HepG2 (cell line): ENCODE results near the gene TFB1M. TPM values are rescaled to one million over a fixed set of nuclear protein-coding genes. Genes with fewer than 3 reads are reported as not detected.
A peak's percentile ranks its signal among the peaks of the same experiment; 100 is the strongest.

ENCODE experiments used
- AKNA ChIP-seq: sonication (generic); formaldehyde crosslinking; IDR thresholded peaks from 2 replicates; pipeline ENCODE4 v1.4.0; 2020; ENCODE audit warnings: missing genetic modification reagents, borderline replicate concordance
- BCLAF1 ChIP-seq: fragments of 450-650 bp; IDR thresholded peaks from 2 replicates; pipeline ENCODE4 v1.6.1; 2017; ENCODE audit warnings: mild to moderate bottlenecking
- GLMP ChIP-seq: sonication (generic); formaldehyde crosslinking; IDR thresholded peaks from 2 replicates; pipeline ENCODE4 v1.9.0; 2021; ENCODE audit warnings: missing genetic modification reagents, mild to moderate bottlenecking, borderline replicate concordance
- IRX3 ChIP-seq: sonication (generic); formaldehyde crosslinking; IDR thresholded peaks from 2 replicates; pipeline ENCODE4 v1.8.1; 2023; ENCODE audit warnings: mild to moderate bottlenecking, low read depth, missing genetic modification reagents, borderline replicate concordance
- KMT2B ChIP-seq: IDR thresholded peaks from 2 replicates; pipeline ENCODE4 v1.6.1; 2016; ENCODE audit warnings: missing genetic modification reagents, missing compliant biosample characterization
- MYPOP ChIP-seq: sonication (generic); formaldehyde crosslinking; IDR thresholded peaks from 2 replicates; pipeline ENCODE4 v1.8.1; 2023; ENCODE audit warnings: mild to moderate bottlenecking, moderate library complexity, missing genetic modification reagents
- NFE2L1 ChIP-seq: sonication (generic); formaldehyde crosslinking; IDR thresholded peaks from 2 replicates; pipeline ENCODE4 v1.4.0; 2020; ENCODE audit warnings: missing genetic modification reagents, mild to moderate bottlenecking, borderline replicate concordance
- NFYB ChIP-seq: sonication (generic); formaldehyde crosslinking; IDR thresholded peaks from 2 replicates; pipeline ENCODE4 v1.4.0; 2020; ENCODE audit warnings: missing genetic modification reagents
- PAWR ChIP-seq: sonication (generic); formaldehyde crosslinking; IDR thresholded peaks from 2 replicates; pipeline ENCODE4 v1.4.0; 2020; ENCODE audit warnings: missing genetic modification reagents, mild to moderate bottlenecking, borderline replicate concordance
- ZBTB34 ChIP-seq: sonication (generic); formaldehyde crosslinking; IDR thresholded peaks from 2 replicates; pipeline ENCODE4 v1.8.0; 2022; ENCODE audit warnings: mild to moderate bottlenecking, missing genetic modification reagents
- ZNF687 ChIP-seq: sonication (generic); formaldehyde crosslinking; IDR thresholded peaks from 2 replicates; pipeline ENCODE4 v1.5.1; 2020; ENCODE audit warnings: mild to moderate bottlenecking, missing genetic modification reagents, moderate library complexity
- polyA plus RNA-seq, 8 experiments: library from polyadenylated mRNA; depleted of rRNA in 3 of 8; stranded (reverse) in 7 of 8; unstranded in 1 of 8; fragments of >200 nt; fragmentation: Illumina TruSeq in 4 of 8; extraction: Trizol in 4 of 8; gene quantifications; 2 replicates each; pipeline versions ENCODE4 v1.2.1 to v1.2.3, GENCODE V29; 2011 to 2016; ENCODE audit warnings: low read depth in 4 of 8, missing spikeins in 1 of 8, mixed read lengths in 1 of 8; ENCODE audit not compliant: insufficient read depth in 1 of 8
- total RNA-seq, 5 experiments: library from RNA; depleted of rRNA; stranded (reverse); fragments of >200 nt; fragmentation: Illumina TruSeq; extraction: Trizol; gene quantifications; 2 replicates each; pipeline ENCODE4 v1.2.3, GENCODE V29; 2016; ENCODE audit warnings: low read depth in 1 of 5

TFB1M gene
- total and polyA plus RNA-seq, 2 of the 13 experiments (the other 11 are each of a cell fraction or from before 2014, with no cell fraction given), result 91.4 to 122 TPM

- TF ChIP-seq MYPOP (CRISPR knock-in tag), result peak; percentile 36; the same call in 1 of the 2 replicates
- TF ChIP-seq IRX3 (CRISPR knock-in tag), result no peak
- no peak; the same call in 1 of the 2 replicates for TF ChIP-seq NFYB (CRISPR knock-in tag)
- TF ChIP-seq AKNA (CRISPR knock-in tag), result no peak
- TF ChIP-seq BCLAF1, result no peak
- TF ChIP-seq ZBTB34, result no peak
- no peak for TF ChIP-seq KMT2B (CRISPR knock-in tag)
- no peak for TF ChIP-seq PAWR (CRISPR knock-in tag)
- TF ChIP-seq GLMP, result no peak
- TF ChIP-seq NFE2L1 (CRISPR knock-in tag), result no peak
- TF ChIP-seq ZNF687, result peak; percentile 91
Measured at GRCh38 chr6:155325700-155326516, 11.6 kb upstream of the TFB1M start (continued).
